ENCODE measurements around the gene DCLRE1B. TPM values are rescaled to one million over a fixed set of nuclear protein-coding genes. Genes with fewer than 3 reads are reported as not detected.

DCLRE1B gene
- total RNA-seq, 1 experiment from 2014 or later, result 9.4 TPM

DNA sequence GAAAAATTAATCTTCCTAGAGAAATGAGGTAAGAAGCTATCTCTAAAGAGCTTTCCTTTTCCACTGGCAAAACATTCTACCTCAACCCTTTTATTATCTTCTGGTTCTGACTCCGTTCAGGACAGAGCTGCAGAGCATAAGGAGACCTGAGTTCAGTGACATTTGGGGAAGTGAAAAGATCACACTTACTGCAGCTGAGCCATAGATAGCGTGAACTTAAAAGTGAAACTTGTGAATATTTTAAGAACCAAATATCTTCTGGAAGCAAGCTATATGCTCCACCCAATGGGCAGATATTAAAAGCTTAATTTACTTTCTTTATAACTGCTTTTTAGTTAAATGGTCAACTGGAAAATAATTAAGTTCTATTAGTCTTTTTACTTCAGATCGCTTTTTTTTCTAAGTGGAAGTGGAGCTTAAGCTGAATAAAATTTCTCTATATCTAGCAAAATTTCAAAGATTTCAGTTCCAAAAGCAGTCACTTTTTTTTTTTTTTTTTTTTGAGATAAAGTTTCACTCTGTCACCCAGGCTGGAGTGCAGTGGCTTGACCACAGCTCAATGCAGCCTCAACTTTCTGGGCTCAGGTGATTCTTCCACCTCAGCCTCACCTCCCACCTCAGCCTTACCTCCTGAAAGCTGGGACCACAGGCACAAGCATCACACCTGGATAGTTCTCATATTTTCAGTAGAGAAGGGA, 45.5 kb upstream of the DCLRE1B start:
- no peaks in the 10 kb centered on the region for H3K4me1 Mint-ChIP-seq
- H3K36me3 Mint-ChIP-seq, result no peaks in the 10 kb centered on the region
- H3K27ac Mint-ChIP-seq, result no peak overlapping the region
- no peaks in the 10 kb centered on the region; the same call in 1 of the 2 replicates for H3K27me3 Mint-ChIP-seq (ENCODE audit: low read depth)
- H3K9me3 Mint-ChIP-seq, result no peaks in the 10 kb centered on the region
- ChIA-PET POLR2A (no interaction called here), CTCF (interaction anchor here (0.6 kb wide), 1 partner anchor 881 kb away, joined by 3 read pairs; no protein-coding TSS in a partner anchor)
- ATAC-seq, result no peak
- H3K4me3 Mint-ChIP-seq, result no peak overlapping the region
- no peak for TF ChIP-seq GRHL2 (CRISPR knock-in tag; IDR thresholded peaks at IDR 0.05; ENCODE audit: insufficient replicate concordance, severe bottlenecking)
- no peak for TF ChIP-seq ZNF423 (CRISPR knock-in tag; IDR thresholded peaks at IDR 0.05)
- TF ChIP-seq RORB (CRISPR knock-in tag; IDR thresholded peaks at IDR 0.05), result no peak
- TF ChIP-seq, protein P1, sequence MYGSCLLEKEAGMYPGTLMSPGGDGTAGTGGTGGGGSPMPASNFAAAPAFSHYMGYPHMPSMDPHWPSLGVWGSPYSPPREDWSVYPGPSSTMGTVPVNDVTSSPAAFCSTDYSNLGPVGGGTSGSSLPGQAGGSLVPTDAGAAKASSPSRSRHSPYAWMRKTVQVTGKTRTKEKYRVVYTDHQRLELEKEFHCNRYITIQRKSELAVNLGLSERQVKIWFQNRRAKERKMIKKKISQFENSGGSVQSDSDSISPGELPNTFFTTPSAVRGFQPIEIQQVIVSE (CRISPR knock-in tag; IDR thresholded peaks at IDR 0.05; ENCODE audit: borderline replicate concordance), result no peak
- no peak for TF ChIP-seq ZNF416 (CRISPR knock-in tag; IDR thresholded peaks at IDR 0.05)
- no peak for TF ChIP-seq CREB1 (CRISPR knock-in tag; IDR thresholded peaks at IDR 0.05)
- no peak for TF ChIP-seq SP1 (CRISPR knock-in tag; conservative IDR thresholded peaks at IDR 0.05)
- TF ChIP-seq, protein P2, sequence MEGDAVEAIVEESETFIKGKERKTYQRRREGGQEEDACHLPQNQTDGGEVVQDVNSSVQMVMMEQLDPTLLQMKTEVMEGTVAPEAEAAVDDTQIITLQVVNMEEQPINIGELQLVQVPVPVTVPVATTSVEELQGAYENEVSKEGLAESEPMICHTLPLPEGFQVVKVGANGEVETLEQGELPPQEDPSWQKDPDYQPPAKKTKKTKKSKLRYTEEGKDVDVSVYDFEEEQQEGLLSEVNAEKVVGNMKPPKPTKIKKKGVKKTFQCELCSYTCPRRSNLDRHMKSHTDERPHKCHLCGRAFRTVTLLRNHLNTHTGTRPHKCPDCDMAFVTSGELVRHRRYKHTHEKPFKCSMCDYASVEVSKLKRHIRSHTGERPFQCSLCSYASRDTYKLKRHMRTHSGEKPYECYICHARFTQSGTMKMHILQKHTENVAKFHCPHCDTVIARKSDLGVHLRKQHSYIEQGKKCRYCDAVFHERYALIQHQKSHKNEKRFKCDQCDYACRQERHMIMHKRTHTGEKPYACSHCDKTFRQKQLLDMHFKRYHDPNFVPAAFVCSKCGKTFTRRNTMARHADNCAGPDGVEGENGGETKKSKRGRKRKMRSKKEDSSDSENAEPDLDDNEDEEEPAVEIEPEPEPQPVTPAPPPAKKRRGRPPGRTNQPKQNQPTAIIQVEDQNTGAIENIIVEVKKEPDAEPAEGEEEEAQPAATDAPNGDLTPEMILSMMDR (IDR thresholded peaks at IDR 0.05), result no peak
- TF ChIP-seq, protein P3, sequence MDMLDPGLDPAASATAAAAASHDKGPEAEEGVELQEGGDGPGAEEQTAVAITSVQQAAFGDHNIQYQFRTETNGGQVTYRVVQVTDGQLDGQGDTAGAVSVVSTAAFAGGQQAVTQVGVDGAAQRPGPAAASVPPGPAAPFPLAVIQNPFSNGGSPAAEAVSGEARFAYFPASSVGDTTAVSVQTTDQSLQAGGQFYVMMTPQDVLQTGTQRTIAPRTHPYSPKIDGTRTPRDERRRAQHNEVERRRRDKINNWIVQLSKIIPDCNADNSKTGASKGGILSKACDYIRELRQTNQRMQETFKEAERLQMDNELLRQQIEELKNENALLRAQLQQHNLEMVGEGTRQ (CRISPR knock-in tag; IDR thresholded peaks at IDR 0.05), result no peak
- TF ChIP-seq FOXP1 (CRISPR knock-in tag; IDR thresholded peaks at IDR 0.05; ENCODE audit: borderline replicate concordance), result no peak
- TF ChIP-seq JUN (CRISPR knock-in tag; IDR thresholded peaks at IDR 0.05), result no peak
- TF ChIP-seq, protein P4, sequence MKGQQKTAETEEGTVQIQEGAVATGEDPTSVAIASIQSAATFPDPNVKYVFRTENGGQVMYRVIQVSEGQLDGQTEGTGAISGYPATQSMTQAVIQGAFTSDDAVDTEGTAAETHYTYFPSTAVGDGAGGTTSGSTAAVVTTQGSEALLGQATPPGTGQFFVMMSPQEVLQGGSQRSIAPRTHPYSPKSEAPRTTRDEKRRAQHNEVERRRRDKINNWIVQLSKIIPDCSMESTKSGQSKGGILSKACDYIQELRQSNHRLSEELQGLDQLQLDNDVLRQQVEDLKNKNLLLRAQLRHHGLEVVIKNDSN (CRISPR knock-in tag; IDR thresholded peaks at IDR 0.05), result no peak
- TF ChIP-seq SMAD3 (CRISPR knock-in tag; IDR thresholded peaks at IDR 0.05; ENCODE audit: borderline replicate concordance), result no peak
- TF ChIP-seq SMAD4 (CRISPR knock-in tag; IDR thresholded peaks at IDR 0.05), result no peak
- TF ChIP-seq, protein P5, sequence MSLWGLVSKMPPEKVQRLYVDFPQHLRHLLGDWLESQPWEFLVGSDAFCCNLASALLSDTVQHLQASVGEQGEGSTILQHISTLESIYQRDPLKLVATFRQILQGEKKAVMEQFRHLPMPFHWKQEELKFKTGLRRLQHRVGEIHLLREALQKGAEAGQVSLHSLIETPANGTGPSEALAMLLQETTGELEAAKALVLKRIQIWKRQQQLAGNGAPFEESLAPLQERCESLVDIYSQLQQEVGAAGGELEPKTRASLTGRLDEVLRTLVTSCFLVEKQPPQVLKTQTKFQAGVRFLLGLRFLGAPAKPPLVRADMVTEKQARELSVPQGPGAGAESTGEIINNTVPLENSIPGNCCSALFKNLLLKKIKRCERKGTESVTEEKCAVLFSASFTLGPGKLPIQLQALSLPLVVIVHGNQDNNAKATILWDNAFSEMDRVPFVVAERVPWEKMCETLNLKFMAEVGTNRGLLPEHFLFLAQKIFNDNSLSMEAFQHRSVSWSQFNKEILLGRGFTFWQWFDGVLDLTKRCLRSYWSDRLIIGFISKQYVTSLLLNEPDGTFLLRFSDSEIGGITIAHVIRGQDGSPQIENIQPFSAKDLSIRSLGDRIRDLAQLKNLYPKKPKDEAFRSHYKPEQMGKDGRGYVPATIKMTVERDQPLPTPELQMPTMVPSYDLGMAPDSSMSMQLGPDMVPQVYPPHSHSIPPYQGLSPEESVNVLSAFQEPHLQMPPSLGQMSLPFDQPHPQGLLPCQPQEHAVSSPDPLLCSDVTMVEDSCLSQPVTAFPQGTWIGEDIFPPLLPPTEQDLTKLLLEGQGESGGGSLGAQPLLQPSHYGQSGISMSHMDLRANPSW (CRISPR knock-in tag; conservative IDR thresholded peaks at IDR 0.05; ENCODE audit: low read depth), result no peak
- TF ChIP-seq, protein P6, sequence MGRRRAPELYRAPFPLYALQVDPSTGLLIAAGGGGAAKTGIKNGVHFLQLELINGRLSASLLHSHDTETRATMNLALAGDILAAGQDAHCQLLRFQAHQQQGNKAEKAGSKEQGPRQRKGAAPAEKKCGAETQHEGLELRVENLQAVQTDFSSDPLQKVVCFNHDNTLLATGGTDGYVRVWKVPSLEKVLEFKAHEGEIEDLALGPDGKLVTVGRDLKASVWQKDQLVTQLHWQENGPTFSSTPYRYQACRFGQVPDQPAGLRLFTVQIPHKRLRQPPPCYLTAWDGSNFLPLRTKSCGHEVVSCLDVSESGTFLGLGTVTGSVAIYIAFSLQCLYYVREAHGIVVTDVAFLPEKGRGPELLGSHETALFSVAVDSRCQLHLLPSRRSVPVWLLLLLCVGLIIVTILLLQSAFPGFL (CRISPR knock-in tag; IDR thresholded peaks at IDR 0.05; ENCODE audit: borderline replicate concordance), result no peak
- no peak for DNase-seq (ENCODE audit: low spot score)

DNA sequence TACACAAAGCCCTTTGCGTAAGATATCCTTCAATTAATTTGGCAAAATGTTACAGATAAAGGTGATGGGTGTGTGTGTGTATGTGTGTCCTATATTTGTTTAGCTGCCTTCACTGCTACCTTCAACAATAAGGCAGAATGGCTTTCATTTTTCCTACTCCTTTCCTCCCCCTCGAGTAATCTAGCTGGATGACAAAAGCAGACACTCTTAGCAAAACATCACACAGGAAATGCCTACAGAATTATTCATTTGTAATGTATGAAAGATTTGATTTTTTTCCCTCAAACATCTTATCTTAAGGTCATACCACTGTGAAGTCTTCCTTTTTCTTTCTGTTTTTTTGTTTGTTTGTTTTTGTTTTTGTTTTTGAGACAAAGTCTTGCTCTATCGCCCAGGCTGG, 44.2 kb upstream of the DCLRE1B start:
- Mint-ChIP-seq H3K4me3 (no peak overlapping the region), H3K36me3 (no peaks in the 10 kb centered on the region), H3K27me3 (ENCODE audit: low read depth) (no peaks in the 10 kb centered on the region; the same call in 1 of the 2 replicates), H3K9me3 (no peaks in the 10 kb centered on the region), H3K27ac (no peak overlapping the region), H3K4me1 (no peaks in the 10 kb centered on the region)
- DNase-seq (ENCODE audit: low spot score) (no peak), ATAC-seq (no peak)
- ChIA-PET CTCF (no interaction called here), POLR2A (no interaction called here)
- TF ChIP-seq SMAD3 (CRISPR knock-in tag; IDR thresholded peaks at IDR 0.05; ENCODE audit: borderline replicate concordance) (no peak), NFE2L1 (CRISPR knock-in tag; IDR thresholded peaks at IDR 0.05) (no peak), TP53 (CRISPR knock-in tag; IDR thresholded peaks at IDR 0.05) (no peak), ZNF219 (CRISPR knock-in tag; IDR thresholded peaks at IDR 0.05; ENCODE audit: borderline replicate concordance) (no peak), PRRX2 (CRISPR knock-in tag; IDR thresholded peaks at IDR 0.05) (no peak)
- TF ChIP-seq, protein P7, sequence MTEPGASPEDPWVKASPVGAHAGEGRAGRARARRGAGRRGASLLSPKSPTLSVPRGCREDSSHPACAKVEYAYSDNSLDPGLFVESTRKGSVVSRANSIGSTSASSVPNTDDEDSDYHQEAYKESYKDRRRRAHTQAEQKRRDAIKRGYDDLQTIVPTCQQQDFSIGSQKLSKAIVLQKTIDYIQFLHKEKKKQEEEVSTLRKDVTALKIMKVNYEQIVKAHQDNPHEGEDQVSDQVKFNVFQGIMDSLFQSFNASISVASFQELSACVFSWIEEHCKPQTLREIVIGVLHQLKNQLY (CRISPR knock-in tag; IDR thresholded peaks at IDR 0.05), result no peak
- TF ChIP-seq, protein P8, sequence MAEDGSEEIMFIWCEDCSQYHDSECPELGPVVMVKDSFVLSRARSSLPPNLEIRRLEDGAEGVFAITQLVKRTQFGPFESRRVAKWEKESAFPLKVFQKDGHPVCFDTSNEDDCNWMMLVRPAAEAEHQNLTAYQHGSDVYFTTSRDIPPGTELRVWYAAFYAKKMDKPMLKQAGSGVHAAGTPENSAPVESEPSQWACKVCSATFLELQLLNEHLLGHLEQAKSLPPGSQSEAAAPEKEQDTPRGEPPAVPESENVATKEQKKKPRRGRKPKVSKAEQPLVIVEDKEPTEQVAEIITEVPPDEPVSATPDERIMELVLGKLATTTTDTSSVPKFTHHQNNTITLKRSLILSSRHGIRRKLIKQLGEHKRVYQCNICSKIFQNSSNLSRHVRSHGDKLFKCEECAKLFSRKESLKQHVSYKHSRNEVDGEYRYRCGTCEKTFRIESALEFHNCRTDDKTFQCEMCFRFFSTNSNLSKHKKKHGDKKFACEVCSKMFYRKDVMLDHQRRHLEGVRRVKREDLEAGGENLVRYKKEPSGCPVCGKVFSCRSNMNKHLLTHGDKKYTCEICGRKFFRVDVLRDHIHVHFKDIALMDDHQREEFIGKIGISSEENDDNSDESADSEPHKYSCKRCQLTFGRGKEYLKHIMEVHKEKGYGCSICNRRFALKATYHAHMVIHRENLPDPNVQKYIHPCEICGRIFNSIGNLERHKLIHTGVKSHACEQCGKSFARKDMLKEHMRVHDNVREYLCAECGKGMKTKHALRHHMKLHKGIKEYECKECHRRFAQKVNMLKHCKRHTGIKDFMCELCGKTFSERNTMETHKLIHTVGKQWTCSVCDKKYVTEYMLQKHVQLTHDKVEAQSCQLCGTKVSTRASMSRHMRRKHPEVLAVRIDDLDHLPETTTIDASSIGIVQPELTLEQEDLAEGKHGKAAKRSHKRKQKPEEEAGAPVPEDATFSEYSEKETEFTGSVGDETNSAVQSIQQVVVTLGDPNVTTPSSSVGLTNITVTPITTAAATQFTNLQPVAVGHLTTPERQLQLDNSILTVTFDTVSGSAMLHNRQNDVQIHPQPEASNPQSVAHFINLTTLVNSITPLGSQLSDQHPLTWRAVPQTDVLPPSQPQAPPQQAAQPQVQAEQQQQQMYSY (CRISPR knock-in tag; IDR thresholded peaks at IDR 0.05), result no peak
